Endometrial microvascular endothelial cells (primary cell): Measurements from ENCODE around the gene ITGB1. TPM values are rescaled to one million over a fixed set of nuclear protein-coding genes. Genes with fewer than 3 reads are reported as not detected.

Source experiments
- in situ Hi-C: cut with HindIII; loops from 2 replicates; pipeline ENCODE4 v1.10.0; 2017; ENCODE audit warnings: low sequenced_read_pairs, low pct_unique_long_range_greater_than_20kb; ENCODE audit errors: inconsistent ontology term
- total RNA-seq: library from RNA; depleted of rRNA; stranded (reverse); fragments of >200 nt; gene quantifications from one replicate; pipeline ENCODE4 v1.2.3, GENCODE V29; 2015; ENCODE audit errors: inconsistent ontology term

Gene ITGB1
- total RNA-seq, 1 donor from 2014 or later = 1,146 TPM

- in situ Hi-C loops = loop anchor here (10.0 kb wide), 1 partner anchor 46 kb away; no protein-coding TSS in a partner anchor
These were observed 1.2 kb upstream of the ITGB1 start for GRCh38 chr10:32959006-32959920.

GRCh38 chr10:32957341-32958084, 517 bp downstream of the ITGB1 start:
- in situ Hi-C loops = loop anchor here (10.0 kb wide), 1 partner anchor 47 kb away; no protein-coding TSS in a partner anchor

- in situ Hi-C loops = loop anchor here (10.0 kb wide), 1 partner anchor 48 kb away; no protein-coding TSS in a partner anchor
These were observed 1.4 kb downstream of the ITGB1 start for GRCh38 chr10:32956365-32957197.

- in situ Hi-C loops = loop anchor here (10.0 kb wide), 1 partner anchor 49 kb away; no protein-coding TSS in a partner anchor
These were observed 2.2 kb downstream of the ITGB1 start for GRCh38 chr10:32955790-32956189.

GRCh38 chr10:32955299-32955772, 2.7 kb downstream of the ITGB1 start:
- in situ Hi-C loops = loop anchor here (10.0 kb wide), 1 partner anchor 49 kb away; no protein-coding TSS in a partner anchor

GRCh38 chr10:32954545-32955298, 3.3 kb downstream of the ITGB1 start:
- in situ Hi-C loops = loop anchor here (10.0 kb wide), 1 partner anchor 50 kb away; no protein-coding TSS in a partner anchor

GRCh38 chr10:32954080-32954479, 4.0 kb downstream of the ITGB1 start:
- in situ Hi-C loops = loop anchor here (10.0 kb wide), 1 partner anchor 51 kb away; no protein-coding TSS in a partner anchor

- in situ Hi-C loops = loop anchor here (10.0 kb wide), 1 partner anchor 51 kb away; no protein-coding TSS in a partner anchor
These were observed 4.6 kb downstream of the ITGB1 start for GRCh38 chr10:32953277-32953927.

GRCh38 chr10:32952541-32953276, 5.3 kb downstream of the ITGB1 start:
- in situ Hi-C loops = loop anchor here (10.0 kb wide), 1 partner anchor 52 kb away; no protein-coding TSS in a partner anchor

- in situ Hi-C loops = loop anchor here (10.0 kb wide), 1 partner anchor 53 kb away; no protein-coding TSS in a partner anchor
These were observed 5.9 kb downstream of the ITGB1 start for GRCh38 chr10:32952094-32952493.

GRCh38 chr10:32951111-32951510, 6.9 kb downstream of the ITGB1 start:
- in situ Hi-C loops = loop anchor here (10.0 kb wide), 1 partner anchor 54 kb away; no protein-coding TSS in a partner anchor

GRCh38 chr10:32950591-32951108, 7.4 kb downstream of the ITGB1 start:
- in situ Hi-C loops = loop anchor here (10.0 kb wide), 1 partner anchor 54 kb away; no protein-coding TSS in a partner anchor

GRCh38 chr10:32949221-32949678, 8.8 kb downstream of the ITGB1 start:
- in situ Hi-C loops = no loop called here

GRCh38 chr10:32948451-32948850, 9.6 kb downstream of the ITGB1 start:
- in situ Hi-C loops = no loop called here

GRCh38 chr10:32947586-32947985, 10.4 kb downstream of the ITGB1 start:
- in situ Hi-C loops = no loop called here

GRCh38 chr10:32946108-32946507, 11.9 kb downstream of the ITGB1 start:
- in situ Hi-C loops = no loop called here
